Smooth muscle cell (in vitro differentiated cells): ENCODE results near the gene ADCY9. TPM values are rescaled to one million over a fixed set of nuclear protein-coding genes. Genes with fewer than 3 reads are reported as not detected.

Source experiments
- DNase-seq: peaks from one replicate; lab custom pipeline; 2025; ENCODE audit not compliant: unreplicated experiment; lab: John Stamatoyannopoulos, UW
- H2AFZ ChIP-seq: fragments of 200-600 bp; sonication (generic); 2 replicates; pipeline ENCODE4 v1.6.0; 2016; ENCODE audit warnings: antibody characterized with exemption, low read depth, mild to moderate bottlenecking
- H3F3A ChIP-seq: fragments of 200-600 bp; sonication (generic); 2 replicates; pipeline ENCODE4 v1.6.0; 2017; ENCODE audit warnings: antibody characterized with exemption, low read depth
- H3K27ac ChIP-seq: fragments of 200-600 bp; sonication (generic); 2 replicates; pipeline ENCODE4 v1.5.1; 2016; ENCODE audit warnings: low read depth, mild to moderate bottlenecking
- H3K27me3 ChIP-seq: fragments of 200-600 bp; sonication (generic); 2 replicates; pipeline ENCODE4 v1.6.1; 2016; ENCODE audit warnings: low read depth, mild to moderate bottlenecking
- H3K36me3 ChIP-seq: fragments of 200-600 bp; sonication (generic); 2 replicates; pipeline ENCODE4 v1.5.1; 2016; ENCODE audit warnings: low read depth
- H3K4me1 ChIP-seq: fragments of 200-600 bp; sonication (generic); 2 replicates; pipeline ENCODE4 v1.5.1; 2016; ENCODE audit warnings: low read depth
- H3K4me2 ChIP-seq: fragments of 200-600 bp; sonication (generic); 2 replicates; pipeline ENCODE4 v1.6.0; 2016; ENCODE audit warnings: mild to moderate bottlenecking
- H3K4me3 ChIP-seq: fragments of 200-600 bp; sonication (generic); 2 replicates; pipeline ENCODE4 v1.5.1; 2016; ENCODE audit warnings: mild to moderate bottlenecking
- H3K79me2 ChIP-seq: fragments of 200-600 bp; sonication (generic); 2 replicates; pipeline ENCODE4 v1.6.0; 2016; ENCODE audit warnings: low read depth, mild to moderate bottlenecking
- H3K9ac ChIP-seq: fragments of 200-600 bp; sonication (generic); 2 replicates; pipeline ENCODE4 v1.6.0; 2016; ENCODE audit warnings: low read depth
- H3K9me3 ChIP-seq: fragments of 200-600 bp; sonication (generic); replicated peaks from 2 replicates; pipeline ENCODE4 v1.5.1; 2016; ENCODE audit warnings: low read depth
- H4K20me1 ChIP-seq: fragments of 200-600 bp; sonication (generic); 2 replicates; pipeline ENCODE4 v1.6.0; 2016; ENCODE audit warnings: low read depth
- CTCF ChIP-seq: fragments of 200-600 bp; sonication (generic); IDR thresholded peaks from 2 replicates; pipeline ENCODE4 v1.5.1; 2017; ENCODE audit warnings: borderline replicate concordance, mild to moderate bottlenecking, antibody characterized with exemption; ENCODE audit not compliant: insufficient read depth, poor library complexity, severe bottlenecking
- WGBS: methylation state at CpG from one replicate; pipeline ENCODE4 v1.1.7; 2016; ENCODE audit warnings: low lambda C conversion rate; 5-methylcytosine and 5-hydroxymethylcytosine counted together
- polyA plus RNA-seq: library from polyadenylated mRNA; unstranded; fragments of >200 nt; fragmentation: Nextera tagmentation; extraction: Ambion mirVana; gene quantifications from 2 replicates; pipeline ENCODE4 v1.2.1, GENCODE V29; 2016
- total RNA-seq: library from RNA; depleted of rRNA; stranded (reverse); fragments of >200 nt; gene quantifications from 2 replicates; pipeline ENCODE4 v1.2.3, GENCODE V29; 2014

The ADCY9 gene
- total and polyA plus RNA-seq, 2 experiments from 2014 or later, result 7.2 to 8.9 TPM

GRCh38 chr16:4152267-4152666 is 36.0 kb upstream of the ADCY9 start:
- no peak overlapping the region for H2AFZ ChIP-seq

DNA sequence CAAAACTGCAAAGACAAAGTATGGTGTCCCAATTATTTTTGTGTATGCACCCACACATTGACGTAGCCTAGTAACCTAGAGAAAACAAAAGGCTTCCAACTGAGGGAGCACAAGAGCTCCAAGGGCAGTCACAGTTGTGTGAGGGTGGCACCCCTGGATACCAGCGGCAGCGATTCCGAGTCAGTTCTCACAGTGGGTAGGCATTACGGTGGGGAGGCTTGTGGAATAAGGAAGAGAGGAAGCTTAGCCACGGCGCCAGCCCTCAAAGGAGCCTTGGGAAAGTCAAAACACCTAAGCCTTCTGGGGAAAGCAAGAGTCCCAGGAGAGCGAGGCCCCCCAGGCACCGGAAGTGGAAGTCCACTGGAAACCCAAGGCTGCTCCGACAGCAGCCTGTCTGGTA is 31.0 kb upstream of the ADCY9 start:
- Histone ChIP-seq H3K4me3 (no peak overlapping the region), H2AFZ (no peak overlapping the region), H3K79me2 (no peaks in the 10 kb centered on the region), H4K20me1 (no peaks in the 10 kb centered on the region), H3F3A (no peaks in the 10 kb centered on the region), H3K9ac (no peak overlapping the region), H3K36me3 (no peaks in the 10 kb centered on the region), H3K27me3 (no peaks in the 10 kb centered on the region), H3K27ac (no peak overlapping the region), H3K4me2 (no peak overlapping the region), H3K9me3 (no peaks in the 10 kb centered on the region), H3K4me1 (no peaks in the 10 kb centered on the region)
- DNase-seq, result no peak
- 92% methylated on average over 10 of the region's 10 CpGs for WGBS
- TF ChIP-seq CTCF, result no peak

More at GRCh38 chr16:4152267-4152666, 36.0 kb upstream of the ADCY9 start:
- no peak overlapping the region for H3K27ac ChIP-seq
- DNase-seq, result no peak
- no peak overlapping the region for H3K4me3 ChIP-seq
- H3K4me2 ChIP-seq, result no peak overlapping the region
- no peaks in the 10 kb centered on the region for H3F3A ChIP-seq
- H3K79me2 ChIP-seq, result no peaks in the 10 kb centered on the region
- H3K9ac ChIP-seq, result no peak overlapping the region
- no peaks in the 10 kb centered on the region for H4K20me1 ChIP-seq
- no peaks in the 10 kb centered on the region for H3K27me3 ChIP-seq
- 90% methylated on average over 5 of the region's 5 CpGs for WGBS
- no peak for TF ChIP-seq CTCF
- H3K9me3 ChIP-seq, result no peaks in the 10 kb centered on the region
- H3K36me3 ChIP-seq, result no peaks in the 10 kb centered on the region
- no peaks in the 10 kb centered on the region for H3K4me1 ChIP-seq

DNA sequence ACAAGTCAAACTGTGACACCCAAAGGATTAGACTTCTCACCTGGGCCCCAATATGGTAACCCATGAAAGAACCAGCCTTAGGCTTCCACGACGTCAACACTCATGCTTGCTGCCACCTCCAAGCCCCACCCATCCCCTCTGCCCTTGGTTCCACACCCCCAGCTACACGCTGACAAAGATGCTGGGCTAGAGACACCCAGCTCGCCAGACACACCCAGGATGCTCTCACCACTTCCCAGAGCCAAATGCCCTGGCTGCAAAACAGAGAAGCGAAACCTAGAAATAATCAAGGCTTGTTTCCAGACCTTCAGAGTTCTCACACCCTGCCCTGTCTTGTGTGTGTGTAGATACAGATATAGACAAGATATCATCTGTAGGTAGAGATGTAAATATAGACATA is 26.0 kb upstream of the ADCY9 start:
- no peak overlapping the region for H3K4me3 ChIP-seq
- no peak overlapping the region for H2AFZ ChIP-seq
- no peaks in the 10 kb centered on the region for H3K9me3 ChIP-seq
- no peak overlapping the region for H3K4me2 ChIP-seq
- H4K20me1 ChIP-seq, result no peaks in the 10 kb centered on the region
- WGBS, result 97% methylated on average over 5 of the region's 5 CpGs
- H3K4me1 ChIP-seq, result no peaks in the 10 kb centered on the region
- H3K79me2 ChIP-seq, result no peaks in the 10 kb centered on the region
- no peak overlapping the region for H3K9ac ChIP-seq
- H3K27me3 ChIP-seq, result no peaks in the 10 kb centered on the region
- H3F3A ChIP-seq, result no peaks in the 10 kb centered on the region
- no peak for DNase-seq
- TF ChIP-seq CTCF, result no peak
- H3K36me3 ChIP-seq, result no peaks in the 10 kb centered on the region
- no peak overlapping the region for H3K27ac ChIP-seq

DNA sequence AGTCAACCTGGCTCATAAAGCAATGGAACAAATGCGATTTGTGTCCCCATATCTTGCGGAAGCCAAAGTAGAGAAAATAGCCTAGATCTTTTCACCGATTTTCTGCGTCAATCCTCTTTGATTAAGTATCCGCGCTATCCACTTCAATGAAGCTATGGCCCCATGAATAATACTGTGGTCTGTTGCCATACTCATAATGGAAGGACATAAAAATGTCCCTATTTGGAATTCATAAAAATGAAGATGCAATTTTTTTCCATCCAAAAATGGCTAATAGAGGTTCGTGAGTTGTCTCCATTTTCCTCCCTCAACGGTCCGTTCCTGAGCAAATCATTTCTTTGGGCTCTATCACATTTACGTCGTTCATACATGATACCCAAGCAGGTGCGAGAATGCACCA is 25.4 kb upstream of the ADCY9 start:
- no peaks in the 10 kb centered on the region for H3K9me3 ChIP-seq
- H3F3A ChIP-seq, result no peaks in the 10 kb centered on the region
- no peak for DNase-seq
- WGBS, result 96% methylated on average over 12 of the region's 12 CpGs
- no peaks in the 10 kb centered on the region for H4K20me1 ChIP-seq
- no peak overlapping the region for H3K9ac ChIP-seq
- H3K27ac ChIP-seq, result no peak overlapping the region
- no peak for TF ChIP-seq CTCF
- H3K79me2 ChIP-seq, result no peaks in the 10 kb centered on the region
- H3K4me3 ChIP-seq, result no peak overlapping the region
- no peaks in the 10 kb centered on the region for H3K36me3 ChIP-seq
- no peak overlapping the region for H3K4me2 ChIP-seq
- H3K4me1 ChIP-seq, result no peaks in the 10 kb centered on the region
- H3K27me3 ChIP-seq, result no peaks in the 10 kb centered on the region
- no peak overlapping the region for H2AFZ ChIP-seq
